Mesendoderm (in vitro differentiated cells): ENCODE measurements around the gene TMTC1.

ENCODE experiments used
- DNase-seq: peaks from one replicate; pipeline ENCODE4 v3.0.0; 2013
- H2AK5ac ChIP-seq: 2 replicates; pipeline ENCODE4 v1.6.1; 2013; ENCODE audit warnings: low read length, inconsistent platforms
- H2BK120ac ChIP-seq: 2 replicates; pipeline ENCODE4 v1.6.1; 2013; ENCODE audit warnings: low read depth, mild to moderate bottlenecking, low read length, moderate library complexity, mixed read lengths
- H2BK15ac ChIP-seq: replicated peaks from 2 replicates; pipeline ENCODE4 v1.6.1; 2013; ENCODE audit warnings: low read depth, mild to moderate bottlenecking, moderate library complexity
- H2BK5ac ChIP-seq: 2 replicates; pipeline ENCODE4 v1.6.1; 2013; ENCODE audit warnings: low read length, inconsistent platforms
- H3K18ac ChIP-seq: 2 replicates; pipeline ENCODE4 v1.6.1; 2013; ENCODE audit warnings: mild to moderate bottlenecking, low read length, mixed read lengths
- H3K23ac ChIP-seq: one replicate; pipeline ENCODE4 v1.6.1; 2013; ENCODE audit warnings: low read length
- H3K27ac ChIP-seq: 2 replicates; pipeline ENCODE4 v1.5.1; 2013; ENCODE audit warnings: low read depth, mild to moderate bottlenecking, inconsistent platforms, low read length, moderate library complexity
- H3K27me3 ChIP-seq: 2 replicates; pipeline ENCODE4 v1.6.1; 2013; ENCODE audit warnings: low read length, control low read depth, mild to moderate bottlenecking, inconsistent platforms; ENCODE audit not compliant: insufficient read depth, poor library complexity
- H3K36me3 ChIP-seq: 2 replicates; pipeline ENCODE4 v1.6.1; 2013; ENCODE audit warnings: low read length, inconsistent platforms; ENCODE audit not compliant: control insufficient read depth, insufficient read depth
- H3K4ac ChIP-seq: one replicate; pipeline ENCODE4 v1.6.1; 2013; ENCODE audit warnings: low read depth, mild to moderate bottlenecking, low read length, moderate library complexity
- H3K4me1 ChIP-seq: 2 replicates; pipeline ENCODE4 v1.6.1; 2013; ENCODE audit warnings: low read depth, low read length, inconsistent platforms; ENCODE audit not compliant: control insufficient read depth
- H3K4me2 ChIP-seq: 2 replicates; pipeline ENCODE4 v1.6.1; 2013; ENCODE audit warnings: low read length
- H3K4me3 ChIP-seq: 2 replicates; pipeline ENCODE4 v1.5.1; 2013; ENCODE audit warnings: mild to moderate bottlenecking, low read length
- H3K56ac ChIP-seq: one replicate; pipeline ENCODE4 v1.6.1; 2013; ENCODE audit warnings: low read length
- H3K79me1 ChIP-seq: 2 replicates; pipeline ENCODE4 v1.6.1; 2013; ENCODE audit warnings: low read length, inconsistent platforms
- H3K79me2 ChIP-seq: 2 replicates; pipeline ENCODE4 v1.6.1; 2013; ENCODE audit warnings: mild to moderate bottlenecking, low read length; ENCODE audit not compliant: control insufficient read depth, insufficient read depth
- H3K9ac ChIP-seq: 2 replicates; pipeline ENCODE4 v1.6.1; 2013; ENCODE audit warnings: low read length, inconsistent platforms
- H4K5ac ChIP-seq: one replicate; pipeline ENCODE4 v1.6.1; 2013; ENCODE audit warnings: low read length
- H4K8ac ChIP-seq: one replicate; pipeline ENCODE4 v1.6.1; 2013; ENCODE audit warnings: low read depth, mild to moderate bottlenecking, control low read depth, low read length, moderate library complexity
- WGBS: extraction: QIAGEN DNeasy Blood & Tissue Kit; methylation state at CpG from one replicate; pipeline ENCODE4 v1.1.7; 2013; ENCODE audit warnings: low lambda C conversion rate, missing lambda C conversion rate; ENCODE audit not compliant: insufficient coverage; ENCODE audit errors: extremely low coverage; 5-methylcytosine and 5-hydroxymethylcytosine counted together

TMTC1 gene

DNA sequence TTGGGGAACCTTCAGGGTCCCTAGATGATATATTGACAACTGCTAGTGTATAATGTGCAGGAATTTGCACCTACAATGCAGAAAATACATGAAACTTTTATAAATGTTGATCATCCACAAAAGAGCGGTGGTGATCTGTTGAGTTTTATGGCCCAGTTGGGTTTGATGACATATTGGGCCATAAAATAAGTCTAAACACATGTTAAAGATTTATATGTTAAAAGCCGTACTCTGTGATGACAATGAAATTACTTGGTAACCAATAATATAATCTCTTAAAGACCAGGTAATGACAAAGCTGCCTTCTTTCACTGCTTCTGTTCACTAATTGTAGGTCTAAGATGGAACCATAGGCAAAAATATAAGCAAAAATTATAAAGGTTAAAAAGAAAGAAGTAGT lies 61.6 kb downstream of the TMTC1 start:
- H3K4ac ChIP-seq = no peak overlapping the region
- DNase-seq = no peak
- H3K27me3 ChIP-seq = no peaks in the 10 kb centered on the region
- no peak overlapping the region for H4K5ac ChIP-seq
- H2BK120ac ChIP-seq = no peak overlapping the region
- no peak overlapping the region for H3K9ac ChIP-seq
- no peak overlapping the region for H2BK15ac ChIP-seq
- H3K79me1 ChIP-seq = no peaks in the 10 kb centered on the region
- no peak overlapping the region for H3K18ac ChIP-seq
- no peak overlapping the region for H2AK5ac ChIP-seq
- no peaks in the 10 kb centered on the region for H3K79me2 ChIP-seq
- no peaks in the 10 kb centered on the region for H3K36me3 ChIP-seq
- no peak overlapping the region for H3K4me2 ChIP-seq
- H3K56ac ChIP-seq = no peak overlapping the region
- no peak overlapping the region for H3K4me3 ChIP-seq
- no peak overlapping the region for H4K8ac ChIP-seq
- no CpG with 5 or more reads among the region's 2 CpGs for WGBS
- H3K23ac ChIP-seq = no peak overlapping the region
- H2BK5ac ChIP-seq = no peak overlapping the region
- no peaks in the 10 kb centered on the region for H3K4me1 ChIP-seq
- no peak overlapping the region for H3K27ac ChIP-seq

DNA sequence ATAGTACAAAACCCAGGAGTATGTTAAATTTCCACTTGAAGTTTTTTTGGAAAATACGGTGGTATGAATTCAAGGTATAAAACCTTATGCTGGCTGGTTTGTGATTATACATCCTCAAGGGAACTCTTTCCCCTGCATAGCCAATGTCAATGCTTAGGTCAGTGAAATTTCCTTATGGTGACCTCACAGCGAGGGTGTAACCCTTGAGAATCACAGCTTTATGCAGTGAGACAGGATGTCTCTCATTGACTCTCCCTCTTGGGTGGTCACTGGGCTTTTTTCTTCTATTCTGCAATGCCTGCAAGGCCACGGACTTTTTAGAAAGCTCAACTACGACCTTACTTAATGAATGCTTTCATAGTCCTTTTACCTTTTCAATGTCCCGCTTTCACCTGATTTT lies 64.4 kb downstream of the TMTC1 start:
- no peak for DNase-seq
- no peak overlapping the region for H2AK5ac ChIP-seq

DNA sequence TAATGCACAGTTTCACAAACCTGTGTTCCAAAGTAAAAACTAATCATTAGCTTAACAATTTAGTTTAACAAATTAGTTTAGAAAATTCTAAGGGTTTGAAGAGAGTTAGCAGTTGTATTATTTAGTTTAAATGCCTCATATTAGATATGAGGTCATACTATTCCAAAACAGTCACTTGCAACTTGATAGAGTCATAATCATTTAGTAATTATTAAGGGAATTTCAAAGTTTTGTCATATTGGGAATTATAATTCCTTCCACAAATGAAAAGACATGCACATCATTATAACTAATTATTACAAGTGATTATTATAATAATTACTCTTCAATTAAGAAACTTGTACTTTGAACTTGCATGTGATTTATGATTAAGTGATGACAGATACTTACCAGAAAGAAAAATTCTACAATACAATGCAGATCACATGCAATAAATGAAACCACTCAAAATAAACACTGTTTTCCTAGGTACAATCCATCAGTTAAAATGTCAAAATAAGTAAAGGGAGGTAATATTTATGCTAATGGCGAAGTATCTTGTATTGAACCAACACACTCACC lies 66.1 kb downstream of the TMTC1 start:
- Histone ChIP-seq H3K4ac (no peak overlapping the region), H3K9ac (no peak overlapping the region), H3K23ac (no peak overlapping the region), H3K36me3 (no peaks in the 10 kb centered on the region), H3K18ac (no peak overlapping the region), H2BK15ac (no peak overlapping the region), H3K4me3 (no peak overlapping the region), H3K79me2 (no peaks in the 10 kb centered on the region), H3K27me3 (no peaks in the 10 kb centered on the region), H3K27ac (no peak overlapping the region), H2BK5ac (no peak overlapping the region), H4K8ac (no peak overlapping the region), H2AK5ac (no peak overlapping the region), H3K4me2 (no peak overlapping the region), H3K79me1 (no peaks in the 10 kb centered on the region), H2BK120ac (no peak overlapping the region), H3K4me1 (no peaks in the 10 kb centered on the region), H3K56ac (no peak overlapping the region), H4K5ac (no peak overlapping the region)
- WGBS = no CpG with 5 or more reads among the region's 1 CpG
- DNase-seq = no peak

More for the DNA sequence above, 64.4 kb downstream of the TMTC1 start:
- no CpG with 5 or more reads among the region's 5 CpGs for WGBS
- no peaks in the 10 kb centered on the region for H3K27me3 ChIP-seq
- H3K9ac ChIP-seq = no peak overlapping the region
- H4K8ac ChIP-seq = no peak overlapping the region
- no peaks in the 10 kb centered on the region for H3K79me2 ChIP-seq
- no peak overlapping the region for H2BK15ac ChIP-seq
- H3K56ac ChIP-seq = no peak overlapping the region
- no peak overlapping the region for H2BK120ac ChIP-seq
- no peak overlapping the region for H3K18ac ChIP-seq
- H3K4me1 ChIP-seq = no peaks in the 10 kb centered on the region
- H3K4ac ChIP-seq = no peak overlapping the region
- H3K27ac ChIP-seq = no peak overlapping the region
- H3K79me1 ChIP-seq = no peaks in the 10 kb centered on the region
- no peak overlapping the region for H4K5ac ChIP-seq
- no peak overlapping the region for H2BK5ac ChIP-seq
- H3K36me3 ChIP-seq = no peaks in the 10 kb centered on the region
- H3K23ac ChIP-seq = no peak overlapping the region
- no peak overlapping the region for H3K4me2 ChIP-seq
- no peak overlapping the region for H3K4me3 ChIP-seq

DNA sequence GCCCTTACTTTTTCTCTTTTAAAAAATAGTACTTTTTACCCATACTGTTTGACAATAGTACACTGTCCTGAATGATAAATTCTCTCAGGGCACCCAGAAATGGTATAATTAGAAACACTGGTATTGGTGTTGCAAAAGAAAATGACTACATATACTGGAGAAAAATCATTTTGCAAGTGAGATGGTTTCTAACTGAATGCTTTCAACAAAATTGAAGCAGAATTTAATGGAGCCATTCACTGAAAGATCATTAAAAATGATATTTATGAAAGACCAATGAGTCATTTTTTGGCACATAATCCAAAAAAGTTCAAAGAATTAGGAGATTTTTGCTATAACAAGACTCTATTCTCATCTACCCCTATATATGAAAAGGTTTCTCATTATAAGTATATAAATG lies 68.8 kb downstream of the TMTC1 start:
- H2BK120ac ChIP-seq = no peak overlapping the region
- H3K79me2 ChIP-seq = no peaks in the 10 kb centered on the region
- no peaks in the 10 kb centered on the region for H3K4me1 ChIP-seq
- no peak overlapping the region for H3K4ac ChIP-seq
- no peak overlapping the region for H4K8ac ChIP-seq
- H2AK5ac ChIP-seq = no peak overlapping the region
- no peak overlapping the region for H3K23ac ChIP-seq
- no peak overlapping the region for H2BK15ac ChIP-seq
- no peak overlapping the region for H2BK5ac ChIP-seq
- H3K56ac ChIP-seq = no peak overlapping the region
- H3K27me3 ChIP-seq = no peaks in the 10 kb centered on the region
- H3K4me3 ChIP-seq = no peak overlapping the region
- H3K9ac ChIP-seq = no peak overlapping the region
- no peaks in the 10 kb centered on the region for H3K36me3 ChIP-seq
- no peak overlapping the region for H3K4me2 ChIP-seq
- H3K79me1 ChIP-seq = no peaks in the 10 kb centered on the region
- no peak overlapping the region for H3K27ac ChIP-seq
- no peak for DNase-seq
- no peak overlapping the region for H3K18ac ChIP-seq
- H4K5ac ChIP-seq = no peak overlapping the region

DNA sequence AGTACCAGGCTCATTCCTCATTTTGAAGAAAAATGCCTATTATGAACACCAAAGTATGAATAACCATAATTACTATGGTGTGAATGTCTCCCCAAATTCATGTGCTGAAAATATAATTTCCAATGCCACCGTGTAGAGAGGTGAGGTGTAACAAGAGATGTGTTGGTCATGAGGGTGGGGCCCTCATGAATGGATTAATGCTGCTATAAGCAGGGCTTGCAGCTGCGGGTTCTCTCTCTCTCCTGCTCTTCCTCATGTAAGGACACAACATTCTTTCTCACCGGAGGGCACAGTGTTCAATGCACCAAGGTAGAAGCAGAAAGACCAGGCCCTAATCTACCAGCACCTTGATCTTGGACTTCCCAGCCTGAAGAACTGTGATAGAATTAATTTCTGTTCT lies 70.0 kb downstream of the TMTC1 start:
- H3K56ac ChIP-seq = no peak overlapping the region
- no peaks in the 10 kb centered on the region for H3K27me3 ChIP-seq
- no peak overlapping the region for H2BK5ac ChIP-seq
- H3K36me3 ChIP-seq = no peaks in the 10 kb centered on the region
- no peaks in the 10 kb centered on the region for H3K79me2 ChIP-seq
- no peak overlapping the region for H3K27ac ChIP-seq
- H3K9ac ChIP-seq = no peak overlapping the region
- H3K23ac ChIP-seq = no peak overlapping the region
- H2AK5ac ChIP-seq = no peak overlapping the region
- H3K4me2 ChIP-seq = no peak overlapping the region
- H3K18ac ChIP-seq = no peak overlapping the region
- H2BK15ac ChIP-seq = no peak overlapping the region
- no peak overlapping the region for H3K4ac ChIP-seq
- no peak overlapping the region for H2BK120ac ChIP-seq
- H3K4me3 ChIP-seq = no peak overlapping the region
- no peaks in the 10 kb centered on the region for H3K79me1 ChIP-seq
- H3K4me1 ChIP-seq = no peaks in the 10 kb centered on the region
- no CpG with 5 or more reads among the region's 3 CpGs for WGBS
- no peak for DNase-seq
- H4K8ac ChIP-seq = no peak overlapping the region
- H4K5ac ChIP-seq = no peak overlapping the region

DNA sequence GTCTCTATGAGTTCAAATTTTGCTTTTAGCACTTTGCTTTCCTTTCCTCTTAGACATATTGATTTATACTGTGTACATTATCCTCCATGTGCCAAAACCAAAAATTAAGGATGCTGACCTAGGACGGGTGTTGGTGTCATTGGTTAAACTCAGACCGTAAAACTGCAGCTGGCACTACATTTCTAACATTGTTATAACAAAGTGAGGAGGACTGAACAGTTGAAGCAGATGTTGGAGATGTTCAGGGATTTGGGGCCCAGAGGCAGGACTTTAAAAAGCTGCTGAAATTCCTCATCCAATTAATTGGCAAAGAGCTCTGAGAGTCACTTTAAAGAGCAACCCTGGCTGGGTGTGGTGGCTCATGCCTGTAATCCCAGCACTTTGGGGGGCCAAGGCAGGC lies 72.4 kb downstream of the TMTC1 start:
- Histone ChIP-seq H3K23ac (no peak overlapping the region), H3K36me3 (no peaks in the 10 kb centered on the region), H3K18ac (no peak overlapping the region), H3K4me1 (no peaks in the 10 kb centered on the region), H3K4me3 (no peak overlapping the region), H3K79me1 (no peaks in the 10 kb centered on the region), H2BK120ac (no peak overlapping the region), H4K5ac (no peak overlapping the region), H4K8ac (no peak overlapping the region), H3K56ac (no peak overlapping the region), H3K4me2 (no peak overlapping the region), H3K9ac (no peak overlapping the region), H2BK5ac (no peak overlapping the region), H3K27ac (no peak overlapping the region), H3K79me2 (no peaks in the 10 kb centered on the region), H3K4ac (no peak overlapping the region), H2BK15ac (no peak overlapping the region), H2AK5ac (no peak overlapping the region), H3K27me3 (no peaks in the 10 kb centered on the region)
- WGBS = no CpG with 5 or more reads among the region's 2 CpGs
- no peak for DNase-seq
